Measurements from ENCODE around the gene RAB7A.

Gene RAB7A

GRCh38 chr3:128760881-128761280 is 34.9 kb downstream of the RAB7A start:
- Histone ChIP-seq H3K4ac (ENCODE audit: low read length) (no peak overlapping the region), H2AFZ (ENCODE audit: low read length) (no peak overlapping the region), H3K4me1 (ENCODE audit: control insufficient read depth in 2 of 2, insufficient read depth in 1 of 2, low read depth in 1 of 2, low read length in 2 of 2) (no peaks in the 10 kb centered on the region), H2AK5ac (ENCODE audit: low read depth, low read length) (no peak overlapping the region), H3K9ac (ENCODE audit: low read depth, low read length, poor library complexity) (no peak overlapping the region), H3K27ac (replicated peaks; ENCODE audit: low read length) (no peak overlapping the region), H3K23ac (ENCODE audit: low read depth, low read length, poor library complexity) (no peak overlapping the region), H3K27me3 (ENCODE audit: control insufficient read depth in 3 of 3, insufficient read depth in 3 of 3, low read depth in 1 of 3, low read length in 3 of 3) (no peaks in the 10 kb centered on the region), H3K9me3 (replicated peaks in 1 of 2; ENCODE audit: control insufficient read depth in 2 of 2, insufficient read depth in 1 of 2, low read depth in 1 of 2, low read length in 2 of 2) (peaks cover 0 to 15% of the 10 kb centered on the region in 2 donors), H3K4me2 (ENCODE audit: insufficient read depth, low read length, poor library complexity, severe bottlenecking) (no peak overlapping the region), H2BK15ac (ENCODE audit: low read length) (no peak overlapping the region), H3K36me3 (replicated peaks in 1 of 2; ENCODE audit: control insufficient read depth in 2 of 2, insufficient read depth in 2 of 2, low read length in 2 of 2) (peaks cover 0 to 39% of the 10 kb centered on the region in 2 donors), H3K4me3 (ENCODE audit: low read length in 2 of 2) (no peak overlapping the region), H2BK12ac (ENCODE audit: low read length) (no peak overlapping the region), H4K8ac (ENCODE audit: low read depth, low read length) (no peak overlapping the region), H3K14ac (ENCODE audit: low read length) (no peak overlapping the region), H4K91ac (ENCODE audit: low read depth, low read length, poor library complexity) (no peak overlapping the region), H2BK5ac (ENCODE audit: low read length) (no peak overlapping the region), H3K18ac (ENCODE audit: low read length) (no peak overlapping the region), H3K79me1 (ENCODE audit: low read depth, low read length) (no peaks in the 10 kb centered on the region), H2BK120ac (ENCODE audit: low read depth, low read length) (no peak overlapping the region)
- DNase-seq (ENCODE audit: low spot score), result no peak
- no CpG with 5 or more reads among the region's 3 CpGs for WGBS, 2 donors (ENCODE audit: extremely low coverage in 2 of 2, insufficient read length in 2 of 2, insufficient replicate concordance in 1 of 2)

GRCh38 chr3:128761392-128761791 is 35.4 kb downstream of the RAB7A start:
- Histone ChIP-seq H3K79me1 (ENCODE audit: low read depth, low read length) (no peaks in the 10 kb centered on the region), H3K4me2 (ENCODE audit: insufficient read depth, low read length, poor library complexity, severe bottlenecking) (no peak overlapping the region), H2BK5ac (ENCODE audit: low read length) (no peak overlapping the region), H2AFZ (ENCODE audit: low read length) (no peak overlapping the region), H3K27me3 (ENCODE audit: control insufficient read depth in 3 of 3, insufficient read depth in 3 of 3, low read depth in 1 of 3, low read length in 3 of 3) (no peaks in the 10 kb centered on the region), H3K9ac (ENCODE audit: low read depth, low read length, poor library complexity) (no peak overlapping the region), H3K9me3 (replicated peaks in 1 of 2; ENCODE audit: control insufficient read depth in 2 of 2, insufficient read depth in 1 of 2, low read depth in 1 of 2, low read length in 2 of 2) (peaks cover 0 to 15% of the 10 kb centered on the region in 2 donors), H3K27ac (replicated peaks; ENCODE audit: low read length) (no peak overlapping the region), H3K4ac (ENCODE audit: low read length) (no peak overlapping the region), H3K36me3 (replicated peaks in 1 of 2; ENCODE audit: control insufficient read depth in 2 of 2, insufficient read depth in 2 of 2, low read length in 2 of 2) (peaks cover 0 to 38% of the 10 kb centered on the region in 2 donors), H2AK5ac (ENCODE audit: low read depth, low read length) (no peak overlapping the region), H3K14ac (ENCODE audit: low read length) (no peak overlapping the region), H3K23ac (ENCODE audit: low read depth, low read length, poor library complexity) (no peak overlapping the region), H4K8ac (ENCODE audit: low read depth, low read length) (no peak overlapping the region), H2BK15ac (ENCODE audit: low read length) (no peak overlapping the region), H3K4me3 (ENCODE audit: low read length in 2 of 2) (no peak overlapping the region), H3K18ac (ENCODE audit: low read length) (no peak overlapping the region), H3K4me1 (ENCODE audit: control insufficient read depth in 2 of 2, insufficient read depth in 1 of 2, low read depth in 1 of 2, low read length in 2 of 2) (no peaks in the 10 kb centered on the region), H4K91ac (ENCODE audit: low read depth, low read length, poor library complexity) (no peak overlapping the region), H2BK12ac (ENCODE audit: low read length) (no peak overlapping the region), H2BK120ac (ENCODE audit: low read depth, low read length) (no peak overlapping the region)
- no peak for DNase-seq (ENCODE audit: low spot score)

- Histone ChIP-seq H3K27me3 (ENCODE audit: control insufficient read depth in 3 of 3, insufficient read depth in 3 of 3, low read depth in 1 of 3, low read length in 3 of 3) (no peaks in the 10 kb centered on the region), H2BK12ac (ENCODE audit: low read length) (no peak overlapping the region), H3K9ac (ENCODE audit: low read depth, low read length, poor library complexity) (no peak overlapping the region), H2AK5ac (ENCODE audit: low read depth, low read length) (no peak overlapping the region), H3K79me1 (ENCODE audit: low read depth, low read length) (no peaks in the 10 kb centered on the region), H2AFZ (ENCODE audit: low read length) (no peak overlapping the region), H3K4me1 (ENCODE audit: control insufficient read depth in 2 of 2, insufficient read depth in 1 of 2, low read depth in 1 of 2, low read length in 2 of 2) (peaks cover 0 to 4% of the 10 kb centered on the region in 2 donors), H3K9me3 (replicated peaks in 1 of 2; ENCODE audit: control insufficient read depth in 2 of 2, insufficient read depth in 1 of 2, low read depth in 1 of 2, low read length in 2 of 2) (peaks cover 0 to 6% of the 10 kb centered on the region in 2 donors), H3K18ac (ENCODE audit: low read length) (no peak overlapping the region), H2BK120ac (ENCODE audit: low read depth, low read length) (no peak overlapping the region), H3K23ac (ENCODE audit: low read depth, low read length, poor library complexity) (no peak overlapping the region), H3K36me3 (replicated peaks in 1 of 2; ENCODE audit: control insufficient read depth in 2 of 2, insufficient read depth in 2 of 2, low read length in 2 of 2) (peaks cover 2 to 38% of the 10 kb centered on the region in 2 donors), H4K8ac (ENCODE audit: low read depth, low read length) (no peak overlapping the region), H3K4me3 (ENCODE audit: low read length in 2 of 2) (no peak overlapping the region), H2BK15ac (ENCODE audit: low read length) (no peak overlapping the region), H3K4me2 (ENCODE audit: insufficient read depth, low read length, poor library complexity, severe bottlenecking) (no peak overlapping the region), H3K14ac (ENCODE audit: low read length) (no peak overlapping the region), H3K4ac (ENCODE audit: low read length) (no peak overlapping the region), H2BK5ac (ENCODE audit: low read length) (no peak overlapping the region), H3K27ac (replicated peaks; ENCODE audit: low read length) (no peak overlapping the region), H4K91ac (ENCODE audit: low read depth, low read length, poor library complexity) (no peak overlapping the region)
- no peak for DNase-seq (ENCODE audit: low spot score)
- WGBS, 2 donors (ENCODE audit: extremely low coverage in 2 of 2, insufficient read length in 2 of 2, insufficient replicate concordance in 1 of 2), result no CpG with 5 or more reads among the region's 5 CpGs
These were observed 38.0 kb downstream of the RAB7A start for GRCh38 chr3:128763967-128764366.

GRCh38 chr3:128764863-128765262 is 38.9 kb downstream of the RAB7A start:
- peaks cover 0 to 3% of the 10 kb centered on the region in 2 donors for H3K9me3 ChIP-seq (replicated peaks in 1 of 2; ENCODE audit: control insufficient read depth in 2 of 2, insufficient read depth in 1 of 2, low read depth in 1 of 2, low read length in 2 of 2)
- no peak overlapping the region for H2AFZ ChIP-seq (ENCODE audit: low read length)
- no peak overlapping the region for H3K14ac ChIP-seq (ENCODE audit: low read length)
- H2AK5ac ChIP-seq (ENCODE audit: low read depth, low read length), result no peak overlapping the region
- no peak overlapping the region for H3K4me3 ChIP-seq (ENCODE audit: low read length in 2 of 2)
- H2BK120ac ChIP-seq (ENCODE audit: low read depth, low read length), result no peak overlapping the region
- H4K91ac ChIP-seq (ENCODE audit: low read depth, low read length, poor library complexity), result no peak overlapping the region
- H3K9ac ChIP-seq (ENCODE audit: low read depth, low read length, poor library complexity), result no peak overlapping the region
- no CpG with 5 or more reads among the region's 30 CpGs for WGBS, 2 donors (ENCODE audit: extremely low coverage in 2 of 2, insufficient read length in 2 of 2, insufficient replicate concordance in 1 of 2)
- H2BK15ac ChIP-seq (ENCODE audit: low read length), result no peak overlapping the region
- H2BK5ac ChIP-seq (ENCODE audit: low read length), result no peak overlapping the region
- peaks cover 2 to 33% of the 10 kb centered on the region in 2 donors for H3K36me3 ChIP-seq (replicated peaks in 1 of 2; ENCODE audit: control insufficient read depth in 2 of 2, insufficient read depth in 2 of 2, low read length in 2 of 2)
- H3K4me2 ChIP-seq (ENCODE audit: insufficient read depth, low read length, poor library complexity, severe bottlenecking), result no peak overlapping the region
- no peak overlapping the region for H2BK12ac ChIP-seq (ENCODE audit: low read length)
- H3K79me1 ChIP-seq (ENCODE audit: low read depth, low read length), result no peaks in the 10 kb centered on the region
- H3K18ac ChIP-seq (ENCODE audit: low read length), result no peak overlapping the region
- H3K27me3 ChIP-seq (ENCODE audit: control insufficient read depth in 3 of 3, insufficient read depth in 3 of 3, low read depth in 1 of 3, low read length in 3 of 3), result no peaks in the 10 kb centered on the region
- no peak overlapping the region for H4K8ac ChIP-seq (ENCODE audit: low read depth, low read length)
- peaks cover 0 to 4% of the 10 kb centered on the region in 2 donors for H3K4me1 ChIP-seq (ENCODE audit: control insufficient read depth in 2 of 2, insufficient read depth in 1 of 2, low read depth in 1 of 2, low read length in 2 of 2)
- no peak overlapping the region for H3K27ac ChIP-seq (replicated peaks; ENCODE audit: low read length)
- DNase-seq (ENCODE audit: low spot score), result no peak
- no peak overlapping the region for H3K23ac ChIP-seq (ENCODE audit: low read depth, low read length, poor library complexity)
- no peak overlapping the region for H3K4ac ChIP-seq (ENCODE audit: low read length)
